Progenitor cell of endocrine pancreas (in vitro differentiated cells): ENCODE results near the gene ACAT2. TPM values are rescaled to one million over a fixed set of nuclear protein-coding genes. Genes with fewer than 3 reads are reported as not detected.
"Not testable (repeated sequence)": the region's sequence is repeated elsewhere in the genome, so short reads cannot be mapped to it uniquely, and the experiment has no call there.

Experiments used
- DNase-seq: peaks from one replicate; pipeline ENCODE4 v3.0.0; 2021; ENCODE audit warnings: low spot score; ENCODE audit not compliant: unreplicated experiment
- H3K27ac Mint-ChIP-seq: 2 replicates; pipeline ENCODE4 v1.8.0; 2021; ENCODE audit warnings: mild to moderate bottlenecking, moderate library complexity, mixed read lengths
- H3K27me3 Mint-ChIP-seq: 2 replicates; pipeline ENCODE4 v1.8.0; 2021; ENCODE audit warnings: mixed read lengths
- H3K36me3 Mint-ChIP-seq: 2 replicates; pipeline ENCODE4 v1.8.0; 2022; ENCODE audit warnings: mixed read lengths; ENCODE audit not compliant: insufficient read depth
- H3K4me1 Mint-ChIP-seq: 2 replicates; pipeline ENCODE4 v1.8.0; 2021; ENCODE audit warnings: low read depth, mixed read lengths
- H3K4me3 Mint-ChIP-seq: 2 replicates; pipeline ENCODE4 v1.8.0; 2021; ENCODE audit warnings: low read depth, mild to moderate bottlenecking, moderate library complexity, mixed read lengths
- H3K9me3 Mint-ChIP-seq: 2 replicates; pipeline ENCODE4 v1.8.0; 2021; ENCODE audit warnings: low read depth, mixed read lengths
- total RNA-seq: library from RNA; stranded (reverse); gene quantifications from 2 replicates; pipeline ENCODE4 v1.2.1, GENCODE V29; 2021
- TF ChIP-seq, protein P1 (sequence below): fragments of 200-600 bp; sonication (generic); IDR thresholded peaks from one replicate; pipeline ENCODE4 v1.5.0; 2021; ENCODE audit warnings: antibody characterized with exemption, mild to moderate bottlenecking; ENCODE audit not compliant: unreplicated experiment

The ACAT2 gene
- total RNA-seq, 1 donor from 2014 or later, result 85.1 TPM

DNA sequence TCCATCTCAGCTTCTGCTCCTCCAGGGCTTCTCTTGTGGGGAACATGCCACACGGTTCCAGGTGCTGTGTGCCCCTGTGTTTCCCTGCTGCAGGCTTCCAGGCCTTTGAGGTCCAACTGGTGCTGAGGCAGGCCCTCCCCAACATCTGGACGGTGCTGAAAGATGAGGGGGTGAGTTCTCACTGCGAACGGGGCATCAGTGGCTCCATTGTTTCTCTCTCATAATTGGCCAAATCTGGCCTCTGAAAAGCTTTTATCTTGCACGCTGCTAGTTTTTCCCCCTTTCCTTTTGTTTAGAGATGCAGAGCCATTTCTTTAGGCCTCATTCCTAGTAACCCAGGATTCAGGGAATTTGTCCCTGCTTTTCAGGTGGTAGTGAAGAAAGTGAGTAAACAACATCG is 46.8 kb downstream of the ACAT2 start:
- peaks cover 11% of the 10 kb centered on the region for H3K27me3 Mint-ChIP-seq
- H3K36me3 Mint-ChIP-seq, result no peaks in the 10 kb centered on the region
- no peaks in the 10 kb centered on the region for H3K9me3 Mint-ChIP-seq
- peaks cover 11% of the 10 kb centered on the region for H3K4me1 Mint-ChIP-seq
- TF ChIP-seq, protein P1, sequence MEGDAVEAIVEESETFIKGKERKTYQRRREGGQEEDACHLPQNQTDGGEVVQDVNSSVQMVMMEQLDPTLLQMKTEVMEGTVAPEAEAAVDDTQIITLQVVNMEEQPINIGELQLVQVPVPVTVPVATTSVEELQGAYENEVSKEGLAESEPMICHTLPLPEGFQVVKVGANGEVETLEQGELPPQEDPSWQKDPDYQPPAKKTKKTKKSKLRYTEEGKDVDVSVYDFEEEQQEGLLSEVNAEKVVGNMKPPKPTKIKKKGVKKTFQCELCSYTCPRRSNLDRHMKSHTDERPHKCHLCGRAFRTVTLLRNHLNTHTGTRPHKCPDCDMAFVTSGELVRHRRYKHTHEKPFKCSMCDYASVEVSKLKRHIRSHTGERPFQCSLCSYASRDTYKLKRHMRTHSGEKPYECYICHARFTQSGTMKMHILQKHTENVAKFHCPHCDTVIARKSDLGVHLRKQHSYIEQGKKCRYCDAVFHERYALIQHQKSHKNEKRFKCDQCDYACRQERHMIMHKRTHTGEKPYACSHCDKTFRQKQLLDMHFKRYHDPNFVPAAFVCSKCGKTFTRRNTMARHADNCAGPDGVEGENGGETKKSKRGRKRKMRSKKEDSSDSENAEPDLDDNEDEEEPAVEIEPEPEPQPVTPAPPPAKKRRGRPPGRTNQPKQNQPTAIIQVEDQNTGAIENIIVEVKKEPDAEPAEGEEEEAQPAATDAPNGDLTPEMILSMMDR, result no peak
- no peak overlapping the region for H3K27ac Mint-ChIP-seq
- no peak overlapping the region for H3K4me3 Mint-ChIP-seq
- DNase-seq, result no peak

DNA sequence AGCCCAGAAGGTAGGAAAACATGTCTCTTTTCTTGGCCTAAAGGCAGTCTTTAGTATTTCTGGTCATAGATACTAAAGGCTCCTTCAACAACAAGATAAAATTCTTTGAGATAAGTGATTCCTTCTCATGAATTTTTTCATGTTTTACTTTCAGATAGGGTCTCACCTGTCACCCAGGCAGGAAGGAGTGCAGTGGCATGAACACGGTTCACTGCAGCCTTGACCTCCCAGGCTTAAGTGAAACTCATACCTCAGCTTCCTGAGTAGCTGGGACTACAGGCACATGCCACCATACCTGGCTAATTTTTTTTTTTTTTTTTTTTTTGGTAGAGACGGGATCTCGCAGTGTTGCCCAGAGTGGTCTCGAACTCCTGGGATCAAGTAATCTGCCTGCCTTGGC is 47.3 kb downstream of the ACAT2 start:
- H3K4me3 Mint-ChIP-seq, result no peak overlapping the region
- no peaks in the 10 kb centered on the region for H3K9me3 Mint-ChIP-seq
- TF ChIP-seq, protein P1, result no peak
- no peak overlapping the region for H3K27ac Mint-ChIP-seq
- H3K27me3 Mint-ChIP-seq, result peaks cover 15% of the 10 kb centered on the region
- peaks cover 11% of the 10 kb centered on the region for H3K4me1 Mint-ChIP-seq
- H3K36me3 Mint-ChIP-seq, result no peaks in the 10 kb centered on the region
- DNase-seq, result no peak

DNA sequence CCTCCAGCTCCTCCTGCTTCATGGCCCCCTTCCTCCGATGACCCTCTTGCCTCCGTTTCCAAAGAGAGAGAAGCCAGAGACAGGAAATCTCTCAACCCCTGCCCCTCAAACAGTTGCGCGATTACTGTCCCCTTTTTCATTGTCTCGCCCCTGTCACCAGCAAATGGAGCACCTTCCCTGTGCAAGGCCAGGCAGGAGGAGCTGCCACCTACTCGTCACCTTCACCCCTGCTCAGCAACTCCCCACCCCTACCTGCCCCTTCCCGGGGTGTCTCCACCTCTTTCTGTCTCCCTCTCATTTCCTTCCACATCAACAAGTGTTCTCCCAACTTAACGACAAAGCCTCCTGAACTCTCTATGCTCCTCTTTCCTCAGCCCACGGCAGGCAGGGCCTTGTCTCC is 51.9 kb downstream of the ACAT2 start:
- Mint-ChIP-seq H3K4me3 (no peak overlapping the region), H3K4me1 (peaks cover 2% of the 10 kb centered on the region)

DNA sequence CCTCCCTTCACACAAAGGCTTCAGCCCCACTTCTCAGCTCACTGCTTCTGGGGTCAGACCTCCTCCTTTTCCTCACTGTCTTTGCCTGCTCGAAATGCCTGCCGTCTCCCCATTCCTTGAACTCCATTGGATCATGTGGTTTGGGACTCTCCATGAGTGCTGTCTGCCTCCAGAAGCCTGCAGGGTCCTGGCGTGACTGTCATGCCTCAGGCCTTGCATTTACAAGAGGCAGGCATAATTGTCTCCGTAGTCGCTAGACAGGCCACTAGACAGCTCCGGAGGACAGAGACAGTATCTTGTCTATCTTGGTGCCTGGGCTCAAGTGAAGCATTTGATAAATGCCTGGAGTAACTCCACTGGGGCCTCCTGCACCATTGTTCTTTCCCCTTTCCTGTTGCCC is 53.6 kb downstream of the ACAT2 start:
- H3K27ac Mint-ChIP-seq, result no peak overlapping the region
- no peaks in the 10 kb centered on the region for H3K9me3 Mint-ChIP-seq
- H3K27me3 Mint-ChIP-seq, result peaks cover 41% of the 10 kb centered on the region
- TF ChIP-seq, protein P1, result no peak
- no peaks in the 10 kb centered on the region for H3K4me1 Mint-ChIP-seq
- no peak overlapping the region for H3K4me3 Mint-ChIP-seq
- DNase-seq, result no peak
- no peaks in the 10 kb centered on the region for H3K36me3 Mint-ChIP-seq

More for the DNA sequence above, 51.9 kb downstream of the ACAT2 start:
- no peak for DNase-seq
- H3K27me3 Mint-ChIP-seq, result peaks cover 27% of the 10 kb centered on the region
- TF ChIP-seq, protein P1, result no peak
- H3K36me3 Mint-ChIP-seq, result no peaks in the 10 kb centered on the region
- H3K9me3 Mint-ChIP-seq, result no peaks in the 10 kb centered on the region
- no peak overlapping the region for H3K27ac Mint-ChIP-seq

DNA sequence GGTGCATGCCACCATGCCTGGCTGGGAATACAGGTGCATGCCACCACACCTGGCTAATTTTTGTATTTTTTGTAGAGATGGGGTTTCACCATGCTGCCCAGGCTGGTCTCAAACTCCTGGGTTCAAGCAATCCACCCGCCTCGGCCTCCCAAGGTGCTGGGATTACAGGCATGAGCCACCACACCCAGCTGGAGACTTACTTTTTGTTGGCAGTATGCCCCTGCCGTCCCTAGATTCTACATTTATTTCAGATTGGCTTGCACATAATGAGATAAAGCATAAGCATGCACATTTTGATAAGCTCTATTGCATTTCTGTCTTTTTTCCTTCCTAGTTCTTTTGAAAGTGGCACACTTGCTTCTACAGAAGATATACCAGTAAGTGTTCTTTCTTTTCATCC is 54.9 kb downstream of the ACAT2 start:
- H3K4me3 Mint-ChIP-seq, H3K27ac Mint-ChIP-seq: not testable (repeated sequence)

DNA sequence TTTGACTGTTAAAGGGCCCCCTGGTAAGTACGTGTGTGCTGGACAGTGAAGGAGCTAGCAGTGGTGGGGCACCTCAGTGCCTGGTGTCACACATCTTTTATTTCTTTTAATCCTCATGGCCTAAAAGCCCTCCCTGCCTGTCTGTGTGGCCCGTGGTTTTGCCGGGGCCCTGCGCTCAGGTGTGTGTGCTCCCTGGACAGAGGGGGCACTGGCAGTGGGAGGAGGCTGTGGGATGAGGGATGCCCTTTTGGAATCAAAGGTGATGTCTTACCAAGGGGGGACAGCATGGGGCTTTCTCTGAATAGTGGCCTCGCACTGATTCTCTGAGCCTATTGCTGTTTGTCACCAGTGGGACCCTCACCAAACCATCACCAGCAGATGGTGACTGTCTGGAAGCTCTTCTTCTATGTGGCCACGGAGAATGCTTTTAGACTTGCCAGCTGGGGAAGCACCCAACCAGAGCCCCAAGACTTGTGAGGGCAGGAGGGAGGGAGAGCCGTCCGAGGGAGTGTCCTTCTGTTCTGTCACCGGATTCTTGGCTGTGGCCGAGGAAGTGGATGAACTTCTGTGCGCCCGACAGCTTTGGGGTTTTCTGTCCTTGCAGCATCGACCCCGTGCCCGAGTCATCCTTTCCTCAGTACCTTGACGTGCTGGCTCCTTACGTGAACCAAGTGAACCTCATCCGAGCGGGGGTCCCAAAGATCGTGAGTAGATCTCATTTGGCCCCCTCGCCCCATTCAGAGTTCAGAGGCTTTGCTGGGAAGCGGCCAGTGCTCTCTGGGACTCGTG is 56.3 kb downstream of the ACAT2 start:
- no peaks in the 10 kb centered on the region for H3K4me1 Mint-ChIP-seq
- no peak overlapping the region for H3K4me3 Mint-ChIP-seq
- TF ChIP-seq, protein P1, result no peak
- no peak overlapping the region for H3K27ac Mint-ChIP-seq
- H3K36me3 Mint-ChIP-seq, result no peaks in the 10 kb centered on the region
- H3K27me3 Mint-ChIP-seq, result peaks cover 52% of the 10 kb centered on the region
- no peaks in the 10 kb centered on the region for H3K9me3 Mint-ChIP-seq
- DNase-seq, result no peak

More for the DNA sequence above, 54.9 kb downstream of the ACAT2 start:
- H3K36me3 Mint-ChIP-seq, H3K9me3 Mint-ChIP-seq, H3K4me1 Mint-ChIP-seq, DNase-seq: not testable (repeated sequence)
- peaks cover 47% of the 10 kb centered on the region for H3K27me3 Mint-ChIP-seq
